HEK293 (cell line): ENCODE data around the gene GDPD3.
"Not testable (repeated sequence)": the region's sequence is repeated elsewhere in the genome, so short reads cannot be mapped to it uniquely, and the experiment has no call there.

Source experiments
- CTCF ChIA-PET: fragments of 350-600 bp; formaldehyde crosslinking; extraction: SDS; loops from one replicate; lab custom pipeline; 2021; ENCODE audit warnings: antibody characterized with exemption; lab: Yijun Ruan, JAX
- POLR2A ChIA-PET: fragments of 300-600 bp; formaldehyde crosslinking; extraction: SDS; loops from one replicate; lab custom pipeline; 2020; ENCODE audit warnings: antibody characterized with exemption, inconsistent platforms; lab: Yijun Ruan, JAX
- H3K27ac ChIP-seq: fragments of 200-500 bp; sonication (Bioruptor generic); 2 replicates; pipeline ENCODE4 v1.5.1; 2014; ENCODE audit warnings: low read depth, low read length, control low read depth, inconsistent platforms; ENCODE audit errors: extremely low read depth
- H3K36me3 ChIP-seq, 2 experiments: fragments of 200-500 bp in 1 of 2; sonication (Bioruptor generic) in 1 of 2; 1 replicate in 1 of 2; 2 replicates in 1 of 2; pipeline ENCODE4 v1.5.1; 2014 to 2017; ENCODE audit warnings: inconsistent platforms in 2 of 2, low read length in 2 of 2; ENCODE audit not compliant: control insufficient read depth in 2 of 2, insufficient read depth in 1 of 2
- H3K4me1 ChIP-seq: fragments of 200-500 bp; sonication (Bioruptor generic); 2 replicates; pipeline ENCODE4 v1.5.1; 2014; ENCODE audit warnings: mild to moderate bottlenecking, low read length, inconsistent platforms; ENCODE audit not compliant: control insufficient read depth, insufficient read depth
- H3K4me3 ChIP-seq: 2 replicates; pipeline ENCODE4 v1.5.1; 2011; ENCODE audit warnings: low read depth, mild to moderate bottlenecking, control low read depth, low read length, moderate library complexity
- H3K9me3 ChIP-seq: fragments of 200-500 bp; sonication (Bioruptor generic); 2 replicates; pipeline ENCODE4 v1.5.1; 2014; ENCODE audit warnings: low read depth, low read length, inconsistent platforms; ENCODE audit not compliant: control insufficient read depth, insufficient read depth
- ATF2 ChIP-seq: fragments of 450-650 bp; formaldehyde crosslinking; IDR thresholded peaks from 2 replicates; pipeline ENCODE4 v1.5.1; 2016; ENCODE audit warnings: missing biosample characterization, missing genetic modification characterization, low read depth
- INSM2 ChIP-seq: fragments of 450-650 bp; formaldehyde crosslinking; IDR thresholded peaks from 2 replicates; pipeline ENCODE4 v1.5.1; 2016; ENCODE audit warnings: missing biosample characterization, missing genetic modification characterization
- TSHZ1 ChIP-seq: fragments of 450-650 bp; formaldehyde crosslinking; IDR thresholded peaks from 2 replicates; pipeline ENCODE4 v1.5.1; 2016; ENCODE audit warnings: missing biosample characterization, missing genetic modification characterization, borderline replicate concordance
- YY1 ChIP-seq: fragments of 450-650 bp; formaldehyde crosslinking; IDR thresholded peaks from 2 replicates; pipeline ENCODE4 v1.5.1; 2018; ENCODE audit warnings: missing biosample characterization, missing genetic modification characterization
- ZBTB26 ChIP-seq: fragments of 450-650 bp; formaldehyde crosslinking; optimal IDR thresholded peaks from 2 replicates; pipeline ENCODE3; 2016; ENCODE audit warnings: missing biosample characterization, mild to moderate bottlenecking, missing genetic modification characterization
- ZBTB8A ChIP-seq: fragments of 450-650 bp; formaldehyde crosslinking; IDR thresholded peaks from 2 replicates; pipeline ENCODE4 v1.5.1; 2016; ENCODE audit warnings: missing biosample characterization, missing genetic modification characterization
- ZNF121 ChIP-seq: fragments of 450-650 bp; formaldehyde crosslinking; IDR thresholded peaks from 2 replicates; pipeline ENCODE4 v1.5.1; 2016; ENCODE audit warnings: missing biosample characterization, missing genetic modification characterization
- ZNF140 ChIP-seq: fragments of 450-650 bp; formaldehyde crosslinking; IDR thresholded peaks from 2 replicates; pipeline ENCODE4 v1.5.1; 2016; ENCODE audit warnings: missing biosample characterization, missing genetic modification characterization
- ZNF239 ChIP-seq: fragments of 450-650 bp; formaldehyde crosslinking; IDR thresholded peaks from 2 replicates; pipeline ENCODE4 v1.5.1; 2016; ENCODE audit warnings: missing biosample characterization, missing genetic modification characterization
- ZNF266 ChIP-seq: fragments of 450-650 bp; formaldehyde crosslinking; IDR thresholded peaks from 2 replicates; pipeline ENCODE4 v1.5.1; 2016; ENCODE audit warnings: missing biosample characterization, missing genetic modification characterization, low read depth
- ZNF530 ChIP-seq: fragments of 450-650 bp; formaldehyde crosslinking; IDR thresholded peaks from 2 replicates; pipeline ENCODE4 v1.5.1; 2016; ENCODE audit warnings: low read depth, missing biosample characterization, missing genetic modification characterization
- ZNF548 ChIP-seq: fragments of 450-650 bp; formaldehyde crosslinking; IDR thresholded peaks from 2 replicates; pipeline ENCODE4 v1.5.1; 2016; ENCODE audit warnings: missing biosample characterization, missing genetic modification characterization
- ZNF677 ChIP-seq: fragments of 450-650 bp; IDR thresholded peaks from 2 replicates; pipeline ENCODE4 v1.5.0; 2018; ENCODE audit warnings: missing biosample characterization, mild to moderate bottlenecking, missing genetic modification characterization, moderate library complexity
- ZNF692 ChIP-seq: fragments of 450-650 bp; formaldehyde crosslinking; IDR thresholded peaks from 2 replicates; pipeline ENCODE4 v1.5.1; 2016; ENCODE audit warnings: missing biosample characterization, missing genetic modification characterization

Gene GDPD3

GRCh38 chr16:30114833-30115232 lies 1.5 kb upstream of the GDPD3 start:
- ChIA-PET POLR2A (interaction anchor here (0.6 to 0.9 kb wide), 2 partner anchors 263 to 301 kb away, joined by 5 to 7 read pairs; no protein-coding TSS in a partner anchor), CTCF (interaction anchor here (0.6 to 6.1 kb wide), 2 partner anchors 22 to 40 kb away, joined by 4 to 38 read pairs; partner anchors contain the start of gene TBX6)

GRCh38 chr16:30114411-30114810 lies 1.1 kb upstream of the GDPD3 start:
- Histone ChIP-seq H3K9me3 (no peaks in the 10 kb centered on the region), H3K36me3 (peaks cover 4 to 82% of the 10 kb centered on the region in 2 experiments; a peak in 2 of 3 replicates), H3K4me1 (no peaks in the 10 kb centered on the region), H3K27ac (no peak overlapping the region), H3K4me3 (no peak overlapping the region)
- ChIA-PET CTCF (interaction anchor here (0.6 to 6.1 kb wide), 5 partner anchors 9 to 494 kb away, joined by 3 to 38 read pairs (median 5); partner anchors contain the start of gene TBX6), POLR2A (interaction anchor here (0.6 kb wide), 1 partner anchor 264 kb away, joined by 5 read pairs; no protein-coding TSS in a partner anchor)
- no peak for TF ChIP-seq TSHZ1 (tag by site-specific recombination)

More at GRCh38 chr16:30114833-30115232, 1.5 kb upstream of the GDPD3 start:
- H3K4me1 ChIP-seq, H3K9me3 ChIP-seq, H3K4me3 ChIP-seq, H3K27ac ChIP-seq: not testable (repeated sequence)
- peaks cover 6 to 86% of the 10 kb centered on the region in 2 experiments; a peak in 2 of 3 replicates for H3K36me3 ChIP-seq
- TF ChIP-seq ZNF121: peak; percentile 74; the same call in 1 of the 2 replicates

GRCh38 chr16:30113711-30114333 lies 485 bp upstream of the GDPD3 start:
- TF ChIP-seq ZNF692 (tag by site-specific recombination): no peak
- TF ChIP-seq ZBTB8A (tag by site-specific recombination): peak; percentile 11; the same call in 1 of the 2 replicates
- CTCF ChIA-PET: interaction anchor here (0.6 to 6.1 kb wide), 9 partner anchors 7 to 495 kb away, joined by 3 to 38 read pairs (median 5); partner anchors contain the start of gene TBX6
- POLR2A ChIA-PET: no interaction called here
- no peak overlapping the region for H3K4me3 ChIP-seq
- H3K27ac ChIP-seq: no peak overlapping the region
- H3K9me3 ChIP-seq: no peaks in the 10 kb centered on the region
- no peaks in the 10 kb centered on the region for H3K4me1 ChIP-seq
- H3K36me3 ChIP-seq: peaks cover 4 to 77% of the 10 kb centered on the region in 2 experiments; a peak in 2 of 3 replicates

- CTCF ChIA-PET: interaction anchor here (0.6 to 6.1 kb wide), 23 partner anchors 9 to 521 kb away, joined by 3 to 38 read pairs (median 3); partner anchors contain the start of genes TBX6 and YPEL3
- Histone ChIP-seq H3K9me3 (no peaks in the 10 kb centered on the region), H3K4me1 (no peaks in the 10 kb centered on the region), H3K4me3 (no peak overlapping the region), H3K27ac (no peak overlapping the region), H3K36me3 (peaks cover 4 to 75% of the 10 kb centered on the region in 2 experiments; a peak in 2 of 3 replicates)
- POLR2A ChIA-PET: interaction anchor here (1.3 kb wide), 1 partner anchor 67 kb away, joined by 8 read pairs; no protein-coding TSS in a partner anchor
- TF ChIP-seq ZNF530 (tag by site-specific recombination) (no peak), YY1 (tag by site-specific recombination) (0 out of 2 replicates have a peak, but pooled peaks have one; percentile 53), ZNF239 (tag by site-specific recombination) (no peak), ZNF140 (no peak), ZBTB26 (tag by site-specific recombination) (peak; percentile 13), ZNF548 (tag by site-specific recombination) (no peak), INSM2 (no peak), ZNF677 (tag by site-specific recombination) (no peak), ATF2 (tag by site-specific recombination) (no peak), ZNF266 (tag by site-specific recombination) (no peak)
These were observed 923 bp downstream of the GDPD3 start for GRCh38 chr16:30112197-30113030.
